Stimulated activated CD4-positive, alpha-beta T cell treated with anti-CD3 and anti-CD28 coated beads, Interleukin-1b, Interleukin-23, amount 100 ng/mL, for 48 hours (primary cell): ENCODE data around the gene ATP4B.

ENCODE experiments used
- DNase-seq: peaks from one replicate; pipeline ENCODE4 v3.0.0-alpha.2; 2020

Gene ATP4B

GRCh38 chr13:113657851-113658741, at the start of gene ATP4B:
Gene ATP4B (minus strand): TSS chr13:113658198. CDS start chr13:113658144, 54 bp downstream.
- DNase-seq = no peak

GRCh38 chr13:113672002-113672651, 14.1 kb upstream of the ATP4B start:
- no peak for DNase-seq

GRCh38 chr13:113671066-113672001, 13.3 kb upstream of the ATP4B start:
- no peak for DNase-seq

- DNase-seq = no peak
Measured at GRCh38 chr13:113670541-113670940, 12.5 kb upstream of the ATP4B start.

GRCh38 chr13:113669755-113670341, 11.8 kb upstream of the ATP4B start:
- DNase-seq = no peak

- DNase-seq = no peak
Measured at GRCh38 chr13:113669231-113669754, 11.3 kb upstream of the ATP4B start.

GRCh38 chr13:113668491-113668971, 10.5 kb upstream of the ATP4B start:
- DNase-seq = no peak

GRCh38 chr13:113667771-113668490, 9.9 kb upstream of the ATP4B start:
- no peak for DNase-seq

GRCh38 chr13:113666951-113667701, 9.1 kb upstream of the ATP4B start, which contains the start of gene GRK1:
Gene GRK1 (plus strand): TSS chr13:113667219. CDS start chr13:113667387, 168 bp downstream.
- DNase-seq = no peak

- DNase-seq = no peak
Measured at GRCh38 chr13:113666329-113666670, 8.3 kb upstream of the ATP4B start.

- no peak for DNase-seq
Measured at GRCh38 chr13:113665597-113666328, 7.8 kb upstream of the ATP4B start.

GRCh38 chr13:113664751-113665596, 7.0 kb upstream of the ATP4B start:
- no peak for DNase-seq

GRCh38 chr13:113663934-113664333, 5.9 kb upstream of the ATP4B start:
- no peak for DNase-seq

- DNase-seq = no peak
Measured at GRCh38 chr13:113661509-113661908, 3.5 kb upstream of the ATP4B start.

GRCh38 chr13:113660066-113660465, 2.1 kb upstream of the ATP4B start:
- DNase-seq = no peak

GRCh38 chr13:113659337-113659736, 1.3 kb upstream of the ATP4B start:
- DNase-seq = no peak

- no peak for DNase-seq
Measured at GRCh38 chr13:113658836-113659235, 838 bp upstream of the ATP4B start.

GRCh38 chr13:113656831-113657671, 947 bp downstream of the ATP4B start:
- no peak for DNase-seq
